ENCODE results near the gene ARHGAP45. TPM values are rescaled to one million over a fixed set of nuclear protein-coding genes. Genes with fewer than 3 reads are reported as not detected.

Gene ARHGAP45
- total and polyA plus RNA-seq, 2 of the 8 experiments (the other 6 are each of a cell fraction or from before 2014, with no cell fraction given) = 31.4 to 41.8 TPM

DNA sequence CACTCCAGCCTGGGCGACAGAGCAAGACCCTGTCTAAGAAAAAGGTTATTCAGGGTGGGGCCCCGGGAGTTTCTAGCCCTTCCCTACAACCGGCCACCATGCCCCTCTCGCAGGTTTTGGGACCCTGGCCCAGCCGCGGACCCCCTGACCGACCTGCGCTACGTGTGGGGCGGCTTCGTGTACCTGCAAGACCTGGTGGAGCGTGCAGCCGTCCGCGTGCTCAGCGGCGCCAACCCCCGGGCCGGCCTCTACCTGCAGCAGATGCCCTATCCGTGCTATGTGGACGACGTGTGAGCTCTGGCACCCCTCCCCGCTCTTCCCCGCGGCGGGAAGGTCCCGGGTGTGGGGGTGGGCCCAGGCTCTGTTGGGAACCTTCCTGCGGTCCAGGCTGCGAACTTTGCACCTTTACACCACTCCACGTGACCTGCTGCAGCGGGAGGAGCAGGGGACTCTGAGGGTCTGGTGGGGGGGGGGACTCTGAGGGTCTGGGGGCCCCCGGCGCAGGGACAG lies 20.8 kb upstream of the ARHGAP45 start:
- no peak overlapping the region for H3K23ac ChIP-seq (ENCODE audit: insufficient read length)
- FAIRE-seq (no peak), DNase-seq (ENCODE audit: low read depth in 1 of 2, low spot score in 2 of 2) (no peak)
- CTCF ChIA-PET (ENCODE audit: partially characterized antibody) = interaction anchor here (1.2 to 1.4 kb wide), 2 partner anchors 19 to 39 kb away, joined by 3 to 4 read pairs; no protein-coding TSS in a partner anchor
- H2BK20ac ChIP-seq (ENCODE audit: low read length) = no peak overlapping the region
- H3K18ac ChIP-seq (ENCODE audit: extremely low read depth, low read length) = no peak overlapping the region
- peaks cover 0 to 5% of the 10 kb centered on the region in 2 experiments; a peak in 1 of 4 replicates for H3K9me3 ChIP-seq (ENCODE audit: insufficient read depth in 2 of 2, low read depth in 1 of 2, low read length in 1 of 2)
- H4K91ac ChIP-seq (replicated peaks; ENCODE audit: insufficient read length, low read length) = no peak overlapping the region
- H3K14ac ChIP-seq (ENCODE audit: insufficient read length) = no peak overlapping the region
- no peak overlapping the region for H3K4ac ChIP-seq (replicated peaks; ENCODE audit: insufficient read length, low read depth, low read length)
- no peak overlapping the region for H2AFZ ChIP-seq (ENCODE audit: low read length)
- no peaks in the 10 kb centered on the region for H3K23me2 ChIP-seq (ENCODE audit: low read depth, low read length)
- H2BK15ac ChIP-seq (ENCODE audit: low read length) = no peak overlapping the region
- H3K56ac ChIP-seq (replicated peaks; ENCODE audit: insufficient read length, low read depth, low read length) = no peak overlapping the region
- H3K4me2 ChIP-seq (ENCODE audit: insufficient read depth in 1 of 2, low read depth in 2 of 2, low read length in 2 of 2) = no peak overlapping the region
- peaks cover 0 to 14% (median 0%) of the 10 kb centered on the region in 4 experiments; a peak in 1 of 8 replicates for H3K36me3 ChIP-seq (ENCODE audit: control insufficient read depth in 2 of 4, insufficient read depth in 4 of 4, low read length in 3 of 4)
- no peak overlapping the region for H2BK5ac ChIP-seq (ENCODE audit: low read depth, low read length)
- POLR2A ChIA-PET (ENCODE audit: partially characterized antibody) = interaction anchor here (1.1 to 16.4 kb wide), 4 partner anchors 9 to 223 kb away, joined by 3 to 509 read pairs (median 6); partner anchors contain the start of genes CIRBP, CNN2 and RNU6-2
- WGBS, 2 experiments (ENCODE audit: extremely low coverage in 1 of 2, insufficient coverage in 1 of 2, insufficient read length in 1 of 2, insufficient replicate concordance in 2 of 2, low coverage in 1 of 2, low lambda C conversion rate in 2 of 2, missing lambda C conversion rate in 1 of 2) = 94% methylated on average over 31 of the region's 33 CpGs; no CpG with 5 or more reads in 1 of the 2 experiments
- peaks cover 0 to 2% (median 2%) of the 10 kb centered on the region in 4 experiments; a peak in 3 of 7 replicates for H3K4me1 ChIP-seq (replicated peaks in 1 of 4; ENCODE audit: control insufficient read depth in 3 of 4, insufficient read depth in 4 of 4, low read length in 3 of 4)
- H3K79me2 ChIP-seq (ENCODE audit: control insufficient read depth in 1 of 2, insufficient read depth in 2 of 2, low read length in 2 of 2) = no peaks in the 10 kb centered on the region
- no peak overlapping the region for H2BK12ac ChIP-seq (ENCODE audit: low read depth, low read length)
- no peak overlapping the region for H3K4me3 ChIP-seq (ENCODE audit: extremely low read depth in 1 of 4, insufficient read depth in 2 of 4, low read depth in 3 of 4, low read length in 4 of 4)
- no peaks in the 10 kb centered on the region for H3K79me1 ChIP-seq (ENCODE audit: low read depth, low read length)
- no peak overlapping the region; the same call in 1 of the 2 replicates for H4K8ac ChIP-seq (ENCODE audit: extremely low read depth, insufficient read depth, low read length)
- H3K9ac ChIP-seq (replicated peaks in 1 of 4; ENCODE audit: extremely low read depth in 1 of 4, low read depth in 3 of 4, low read length in 3 of 4) = no peak overlapping the region
- no peaks in the 10 kb centered on the region for H3K27me3 ChIP-seq (replicated peaks in 1 of 4; ENCODE audit: control insufficient read depth in 3 of 4, extremely low read depth in 1 of 4, insufficient read depth in 3 of 4, low read length in 3 of 4)
- peaks cover 0 to 2% of the 10 kb centered on the region in 2 experiments for H4K20me1 ChIP-seq (replicated peaks in 1 of 2; ENCODE audit: control insufficient read depth in 1 of 2, insufficient read depth in 2 of 2, low read length in 2 of 2)
- H3K27ac ChIP-seq (ENCODE audit: low read depth, low read length) = no peak overlapping the region
- H4K5ac ChIP-seq (ENCODE audit: insufficient read length, low read depth, low read length) = no peak overlapping the region
- H2BK120ac ChIP-seq (replicated peaks; ENCODE audit: low read depth, low read length) = no peak overlapping the region
- no peak overlapping the region for H2AK5ac ChIP-seq (ENCODE audit: low read depth, low read length)
- TF ChIP-seq JUND (IDR thresholded peaks at IDR 0.05; ENCODE audit: low read length) = no peak
- TF ChIP-seq TAF7 (optimal IDR thresholded peaks at IDR 0.05; ENCODE audit: borderline replicate concordance, low read depth, low read length) = no peak
- TF ChIP-seq HDAC2 (IDR thresholded peaks at IDR 0.05; ENCODE audit: borderline replicate concordance in 1 of 2, low read depth in 2 of 2, low read length in 2 of 2) = no peak
- no peak for TF ChIP-seq CBX5 (IDR thresholded peaks at IDR 0.05; ENCODE audit: low read depth, low read length)
- no peak for TF ChIP-seq SP2 (IDR thresholded peaks at IDR 0.05; ENCODE audit: low read length)
- TF ChIP-seq EZH2 (IDR thresholded peaks at IDR 0.05; ENCODE audit: low read depth, low read length, severe bottlenecking) = no peak
- no peak for TF ChIP-seq HDAC6 (IDR thresholded peaks at IDR 0.05; ENCODE audit: low read depth, low read length)
- no peak for TF ChIP-seq KDM5A (IDR thresholded peaks at IDR 0.05; ENCODE audit: low read length)
- no peak for TF ChIP-seq CTBP2 (IDR thresholded peaks at IDR 0.05; ENCODE audit: borderline replicate concordance, insufficient read depth, insufficient read length, low read length)
- no peak for TF ChIP-seq SP1 (IDR thresholded peaks at IDR 0.05; ENCODE audit: low read depth, low read length)
- TF ChIP-seq EGR1 (IDR thresholded peaks at IDR 0.05; ENCODE audit: borderline replicate concordance, low read depth, low read length) = no peak
- no peak for TF ChIP-seq EP300 (IDR thresholded peaks at IDR 0.05; ENCODE audit: borderline replicate concordance in 1 of 2, low read depth in 2 of 2, low read length in 2 of 2)
- TF ChIP-seq ASH2L (IDR thresholded peaks at IDR 0.05; ENCODE audit: low read length) = no peak
